Astrocyte of the hippocampus (primary cell): ENCODE data around the gene APBA2.
A peak's percentile ranks its signal among the peaks of the same experiment; 100 is the strongest.

ENCODE experiments used
- DNase-seq: peaks from one replicate; pipeline ENCODE4 v3.0.0; 2011; ENCODE audit warnings: low read depth, low spot score

The APBA2 gene

DNA sequence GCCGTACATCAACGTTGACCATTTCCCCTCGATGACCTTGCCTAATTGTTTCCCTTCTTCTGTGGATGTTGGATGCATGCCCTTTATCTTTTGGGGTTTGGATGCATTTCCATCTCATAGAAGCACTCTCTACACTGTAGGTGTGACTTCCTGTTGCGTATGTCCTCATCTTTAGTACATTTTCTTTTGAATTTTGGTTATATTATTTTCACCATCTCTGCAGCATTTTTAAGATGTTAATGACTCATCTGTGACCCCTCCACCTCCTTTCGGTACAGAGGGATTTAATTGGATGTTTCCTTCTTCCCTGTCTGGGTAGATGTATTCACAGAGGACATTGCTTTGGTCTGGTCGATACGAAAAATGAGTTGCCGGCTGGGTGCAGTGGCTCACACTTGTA, 172.1 kb downstream of the APBA2 start:
- DNase-seq, result no peak

DNA sequence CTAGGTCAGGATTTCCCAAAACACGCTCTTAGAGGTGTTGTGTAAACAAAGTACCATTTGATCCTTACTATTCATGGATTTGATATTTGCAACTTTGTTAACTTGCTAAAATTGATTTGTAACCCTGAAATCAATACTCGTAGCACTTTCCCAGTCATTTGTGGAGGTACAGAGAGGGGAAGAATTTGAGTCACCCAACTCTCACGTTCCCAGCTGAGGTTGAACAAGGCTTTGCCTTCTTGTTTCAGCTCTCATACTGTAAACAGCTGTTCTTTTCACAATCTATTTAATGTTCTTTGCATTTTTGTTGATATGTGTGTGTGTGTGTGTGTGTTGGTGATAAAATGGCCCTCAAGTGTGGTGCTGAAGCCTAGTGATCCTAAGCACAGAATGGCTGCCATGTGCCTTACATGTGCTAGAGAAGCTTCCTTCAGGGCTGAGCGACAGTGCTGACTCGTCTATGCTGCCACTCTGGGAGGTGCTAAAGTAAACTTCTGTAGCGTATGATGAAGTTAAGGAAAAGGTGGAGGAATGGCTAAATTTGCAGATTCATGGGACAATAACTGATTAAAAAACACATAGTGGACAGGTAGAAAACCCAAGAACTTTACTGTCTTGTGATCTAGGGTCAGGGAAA, 173.2 kb downstream of the APBA2 start:
- DNase-seq, result no peak

DNA sequence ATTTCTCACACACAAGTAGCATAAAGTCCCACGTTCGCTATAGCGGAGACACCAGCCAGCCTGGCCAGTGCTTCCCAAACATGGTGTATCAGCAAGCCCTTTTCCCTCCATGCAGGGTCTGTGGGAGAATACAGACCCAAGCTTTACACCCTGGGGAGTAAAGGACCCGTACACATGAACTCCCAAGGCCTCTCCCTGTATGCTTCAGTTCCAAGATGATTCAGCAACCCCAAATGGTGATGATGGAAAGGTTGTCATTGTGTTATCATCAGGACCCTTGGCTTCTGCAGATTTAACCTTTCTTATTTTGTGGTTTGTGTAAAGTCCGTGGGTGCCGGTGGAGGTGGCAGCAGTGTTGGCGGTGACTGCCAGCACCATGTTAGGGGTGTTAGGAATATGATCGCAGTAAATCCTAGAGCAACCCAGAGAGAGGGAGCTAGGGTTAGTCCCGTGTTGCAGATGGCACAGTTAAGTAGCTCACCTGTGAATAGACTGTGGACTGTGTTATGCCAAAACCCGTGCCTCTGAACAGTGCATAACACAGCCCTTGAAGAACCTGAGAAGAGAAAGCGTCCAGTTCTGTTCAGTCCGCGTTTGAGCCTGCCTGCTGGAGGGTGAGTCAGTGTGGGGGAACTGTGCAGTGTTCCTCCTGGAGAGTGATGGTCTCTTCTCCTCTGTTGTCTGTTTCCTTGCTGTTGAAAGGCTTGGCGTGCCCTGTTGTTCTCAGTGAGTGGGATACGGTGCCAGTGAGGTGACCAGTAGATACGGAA, 174.3 kb downstream of the APBA2 start:
- no peak for DNase-seq

DNA sequence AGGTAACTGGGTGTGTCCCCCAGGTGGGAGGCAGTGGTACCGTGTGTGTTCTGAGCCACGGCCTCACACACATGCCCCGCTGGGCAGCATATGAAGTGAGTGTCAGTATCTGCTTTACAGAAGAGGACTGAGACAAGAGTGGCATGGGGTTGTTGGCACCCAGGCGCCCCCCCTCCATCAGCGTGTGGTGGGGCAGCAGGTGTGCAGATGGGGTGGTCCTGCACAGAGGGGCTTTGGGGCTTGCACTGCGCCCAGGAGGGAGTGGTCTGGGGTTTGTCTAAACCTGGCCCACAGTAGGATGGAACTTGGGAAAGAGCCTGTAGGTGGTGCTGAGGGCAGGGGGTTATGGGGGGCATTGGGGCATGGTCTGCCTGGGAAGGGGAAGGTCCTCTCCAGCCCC, 176.0 kb downstream of the APBA2 start:
- no peak for DNase-seq

DNA sequence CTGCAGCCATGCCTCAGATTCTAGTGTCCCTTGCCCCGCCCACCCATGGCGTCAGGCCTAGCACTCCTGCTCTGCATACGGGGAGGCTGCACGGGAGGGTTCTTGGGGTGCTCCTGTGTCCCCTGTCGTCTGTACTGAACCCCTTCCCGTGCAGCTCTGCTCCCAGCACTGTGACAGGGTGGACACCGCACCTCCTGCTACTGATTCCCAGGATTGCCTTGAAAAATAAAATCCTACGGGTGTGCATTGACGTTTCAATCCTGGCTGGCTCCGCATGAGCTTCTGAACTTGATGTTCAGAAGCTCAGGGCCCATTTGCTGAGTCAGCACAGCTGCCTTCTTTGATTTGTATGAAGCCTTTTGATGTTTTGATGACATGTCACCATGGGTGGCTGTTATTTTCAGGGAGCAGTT, 176.4 kb downstream of the APBA2 start:
- DNase-seq, result no peak

DNA sequence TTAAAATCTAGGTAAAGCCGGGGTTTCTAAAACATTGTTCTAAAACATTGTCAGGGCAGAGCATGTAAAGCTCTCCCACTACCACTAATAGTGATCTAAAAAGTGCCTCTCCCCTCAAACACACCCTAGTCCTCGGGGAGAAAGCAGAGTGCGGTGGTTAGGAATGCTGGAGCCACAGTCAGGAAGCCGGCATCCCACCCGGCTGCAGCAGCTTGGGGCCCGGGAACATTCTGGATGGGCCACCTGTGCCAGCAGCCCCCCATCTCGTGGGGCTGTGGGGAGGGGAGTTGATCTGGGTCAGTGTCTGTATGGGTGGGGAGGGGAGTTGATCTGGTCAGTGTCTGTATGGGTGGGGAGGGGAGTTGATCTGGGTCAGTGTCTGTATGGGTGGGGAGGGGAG, 176.9 kb downstream of the APBA2 start:
- DNase-seq, result no peak

DNA sequence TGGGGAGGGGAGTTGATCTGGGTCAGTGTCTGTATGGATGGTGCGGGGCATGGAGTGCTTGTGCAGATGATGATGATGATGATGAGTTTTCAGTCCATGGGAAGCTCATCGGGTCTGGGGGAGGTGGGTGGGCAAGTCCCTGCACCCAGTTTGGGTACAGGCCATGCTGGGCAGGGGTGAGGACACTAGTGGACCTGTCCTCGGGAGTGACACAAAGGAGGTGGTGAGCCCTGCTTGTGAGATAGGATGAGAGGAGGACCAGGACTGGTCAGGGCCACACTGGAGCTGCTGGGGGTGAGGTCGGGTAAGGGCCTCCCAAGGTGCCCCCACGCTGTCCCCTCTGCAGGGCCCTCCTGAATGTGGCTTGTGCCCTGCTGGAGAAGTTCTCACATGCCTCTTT, 177.9 kb downstream of the APBA2 start:
- no peak for DNase-seq

DNA sequence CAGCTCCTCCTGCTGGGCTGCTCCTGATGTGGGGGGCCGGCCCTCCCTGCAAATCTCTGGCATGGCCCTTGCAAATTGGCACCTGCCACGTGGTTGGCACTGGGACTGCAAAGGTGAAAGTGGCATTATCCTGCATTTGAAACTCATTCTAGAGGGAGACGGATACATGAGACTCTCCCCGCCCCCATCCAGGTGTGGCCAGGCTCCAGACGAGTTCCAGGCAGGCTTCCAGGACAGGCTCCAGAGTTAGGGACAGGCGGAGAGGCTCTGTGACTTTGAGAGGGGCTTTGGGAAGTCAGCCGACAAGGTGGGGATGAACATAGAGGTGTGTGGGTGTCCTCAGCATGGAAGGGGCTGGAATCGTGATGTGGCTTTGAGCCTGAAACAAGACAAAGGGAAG, 178.5 kb downstream of the APBA2 start:
- no peak for DNase-seq

DNA sequence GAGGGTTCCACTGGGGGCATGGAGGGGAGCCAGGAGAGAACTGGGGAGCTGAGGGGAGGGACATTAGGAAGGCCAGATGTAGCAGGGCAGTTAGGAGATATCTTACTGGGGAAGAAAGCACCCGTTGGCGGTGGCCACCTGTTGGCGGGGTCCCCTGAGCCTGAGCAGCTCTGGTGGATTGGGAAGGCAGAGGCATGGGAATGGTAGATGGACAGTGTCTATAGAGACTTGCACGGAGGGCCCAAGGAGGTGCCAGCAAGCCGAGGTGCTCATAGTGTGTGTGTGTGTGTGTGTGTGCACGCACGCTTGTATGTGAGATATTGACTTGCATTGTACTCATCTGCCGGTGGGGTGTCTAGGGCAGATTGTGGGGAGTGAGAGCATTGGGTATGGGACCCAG, 179.0 kb downstream of the APBA2 start:
- no peak for DNase-seq

DNA sequence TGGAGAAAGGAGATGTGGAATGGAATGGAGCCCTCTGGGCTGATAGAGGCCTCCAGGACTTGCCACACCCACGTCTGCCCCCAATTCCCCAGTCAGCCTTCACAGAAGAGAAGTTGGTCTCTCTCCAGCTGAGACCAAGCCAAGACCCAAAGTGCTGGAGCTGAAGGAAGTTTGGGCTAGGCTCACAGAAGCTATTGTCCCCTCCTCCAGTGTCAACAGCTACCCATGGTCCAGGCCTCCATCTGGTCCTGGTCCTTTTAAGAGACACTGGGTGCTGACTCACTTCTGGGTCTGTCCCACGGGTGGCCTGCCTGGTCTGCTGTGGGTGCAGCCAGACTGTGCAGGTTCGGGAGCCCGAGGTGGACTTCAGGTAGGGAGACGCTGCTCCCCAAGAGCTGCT, 179.8 kb downstream of the APBA2 start:
- DNase-seq, result no peak

DNA sequence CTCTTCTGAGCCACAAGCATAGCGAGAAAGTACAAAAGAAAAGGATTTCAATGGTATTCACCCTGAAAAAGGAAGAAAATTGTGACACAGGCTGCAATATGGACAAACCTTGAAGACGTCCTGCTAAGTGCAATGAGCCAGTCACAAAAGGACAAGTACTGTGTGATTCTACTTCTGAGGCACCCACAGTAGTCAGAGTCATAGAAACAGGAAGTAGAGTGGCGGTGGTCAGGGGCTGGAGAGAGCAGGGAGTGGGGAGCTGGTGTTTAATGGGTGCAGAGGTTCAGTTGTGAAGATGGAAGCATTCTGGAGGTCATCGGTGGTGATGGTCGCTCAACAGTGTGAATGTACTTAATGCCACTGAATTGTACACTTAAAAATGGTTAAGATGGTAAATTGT, 180.5 kb downstream of the APBA2 start:
- DNase-seq, result no peak

DNA sequence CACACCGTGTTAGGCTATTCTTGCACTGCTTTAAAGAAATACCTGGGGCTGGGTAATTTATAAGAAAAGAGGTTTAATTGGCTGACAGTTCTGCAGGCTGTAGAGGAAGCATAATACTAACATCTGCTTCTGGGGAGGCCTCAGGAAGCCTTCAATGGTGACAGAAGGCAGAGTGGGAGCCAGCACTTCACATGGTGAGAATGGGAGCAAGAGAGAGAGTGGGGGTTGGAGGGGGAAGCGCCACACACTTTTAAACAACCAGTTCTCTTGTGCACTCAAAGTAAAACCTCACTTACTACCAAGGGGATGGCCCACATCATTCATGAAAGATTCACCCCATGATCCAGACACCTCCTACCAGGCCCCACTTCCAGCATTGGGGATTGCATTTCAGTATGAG, 181.1 kb downstream of the APBA2 start:
- DNase-seq, result no peak

DNA sequence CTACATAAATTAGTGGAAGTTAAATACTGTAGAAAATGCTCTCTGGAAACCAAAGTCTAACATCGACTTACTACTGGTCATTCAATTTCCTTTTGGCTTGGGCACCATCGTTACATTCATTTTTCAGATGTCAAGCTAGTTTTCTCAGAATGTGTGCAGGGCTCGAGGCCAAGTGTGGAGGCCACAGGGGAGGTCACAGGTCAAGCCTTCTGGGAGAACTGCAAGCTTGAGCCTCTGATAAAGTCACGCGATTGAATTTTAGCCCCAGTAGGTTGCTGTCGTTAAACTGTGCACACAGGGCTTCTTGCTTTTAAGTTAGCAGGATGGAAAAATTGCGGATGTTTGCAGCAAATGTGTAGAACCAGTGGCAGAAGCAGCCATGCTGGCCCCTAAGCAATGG, 182.2 kb downstream of the APBA2 start:
- no peak for DNase-seq

DNA sequence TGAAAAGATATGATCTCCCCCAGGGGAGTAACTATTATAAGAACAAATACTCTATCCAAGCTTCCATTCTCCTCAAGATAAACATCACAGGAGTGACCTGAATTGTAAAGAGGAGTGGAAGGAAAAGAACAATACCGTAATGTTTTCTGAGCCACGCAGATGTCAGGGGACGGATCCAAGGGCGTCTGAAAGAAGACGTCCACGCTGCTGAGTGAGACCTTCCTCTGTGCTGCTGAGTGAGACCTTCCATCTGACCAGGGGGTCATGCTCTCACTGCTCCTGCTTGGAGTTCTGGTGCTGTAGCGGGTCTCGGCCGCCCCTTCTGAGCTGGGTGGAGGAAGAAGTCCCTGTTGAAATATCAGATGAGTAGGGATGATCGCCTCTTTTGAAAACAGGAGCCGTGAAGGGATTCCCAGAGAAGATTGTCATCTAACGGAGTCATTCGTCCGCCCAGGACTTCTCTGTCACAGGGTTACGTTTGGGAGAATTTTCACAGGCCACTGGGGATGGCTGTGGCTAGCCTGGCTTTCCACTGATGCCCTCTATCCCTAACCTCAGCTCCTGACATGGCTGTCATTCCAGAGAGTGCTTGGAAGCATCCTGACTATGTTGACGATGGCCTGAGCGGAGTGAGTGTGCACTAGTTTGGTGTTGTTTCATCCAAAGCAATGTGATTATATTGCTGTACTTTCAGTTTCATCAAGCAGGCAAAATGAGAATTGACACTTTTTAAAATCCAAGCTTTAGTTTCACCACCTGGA, 184.9 kb downstream of the APBA2 start:
- DNase-seq, result peak; percentile 46

DNA sequence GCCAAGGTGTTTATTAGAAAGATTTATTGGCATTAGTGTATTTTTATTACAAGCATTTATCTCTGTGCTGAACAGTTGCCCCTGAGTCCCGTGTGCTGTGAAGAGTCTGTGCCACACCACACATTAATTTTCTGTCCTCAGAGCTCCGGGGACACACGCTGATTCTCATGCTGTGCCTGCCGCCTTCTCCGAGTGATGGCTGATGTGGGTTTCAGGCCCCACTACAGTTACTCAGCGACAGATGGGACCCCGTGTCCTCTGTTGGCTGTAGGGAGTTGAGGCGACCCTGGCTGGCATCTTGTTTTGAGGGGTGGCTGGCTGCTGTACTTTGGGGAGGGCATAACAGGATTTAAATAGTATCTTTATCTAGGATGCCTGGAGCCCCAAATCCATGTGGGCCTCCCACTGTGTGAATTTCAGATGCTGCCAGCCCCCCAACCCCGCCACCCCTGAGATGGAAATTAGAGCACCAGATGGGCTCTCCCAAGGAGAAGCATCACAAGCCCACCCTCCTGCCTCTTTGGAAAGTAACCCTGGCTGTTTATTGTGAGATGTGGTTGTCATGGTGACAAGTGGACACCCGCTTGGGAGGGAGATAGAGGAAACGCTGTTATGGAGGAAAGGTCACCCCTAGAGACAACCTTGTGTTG, 185.6 kb downstream of the APBA2 start:
- no peak for DNase-seq

DNA sequence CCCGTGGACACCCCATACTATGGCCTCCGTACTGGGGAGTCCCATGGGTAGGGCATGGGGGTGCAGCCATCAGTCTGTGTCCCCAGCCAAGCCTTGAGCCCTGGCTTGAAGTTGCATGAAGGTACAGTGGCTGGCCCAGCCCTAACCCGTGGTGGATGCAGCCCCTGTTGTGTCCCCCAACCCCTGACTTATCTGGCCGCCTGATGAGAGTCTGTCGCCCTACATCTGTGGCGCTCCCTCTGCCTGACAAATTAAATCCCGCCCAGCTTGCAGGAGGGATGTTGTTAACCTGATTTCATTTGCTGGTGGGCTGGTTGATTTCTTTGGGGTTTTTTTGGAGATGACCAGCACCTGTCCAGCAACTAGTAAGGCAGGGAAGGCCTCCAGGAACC, 186.1 kb downstream of the APBA2 start:
- DNase-seq, result no peak

DNA sequence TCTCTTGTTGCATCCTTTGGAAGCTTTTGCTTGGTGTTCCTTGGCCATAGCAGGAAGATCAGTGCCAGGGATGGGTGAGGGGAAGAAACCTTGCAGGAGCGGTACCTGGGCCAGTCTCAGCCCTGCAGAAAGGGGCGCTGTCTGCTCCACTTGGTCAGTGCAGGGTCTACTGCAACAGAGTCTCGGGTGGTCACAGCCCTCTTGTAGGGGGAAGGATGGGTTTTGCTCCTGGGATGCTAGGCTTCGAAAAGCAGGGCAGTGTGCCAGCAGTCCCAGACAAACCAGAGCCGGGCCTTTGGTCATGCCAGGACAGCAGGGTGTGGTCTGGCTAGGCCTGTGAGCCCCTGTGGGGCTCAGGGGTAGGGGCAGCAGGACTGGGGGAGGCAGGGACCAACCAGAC, 186.7 kb downstream of the APBA2 start:
- DNase-seq, result no peak

DNA sequence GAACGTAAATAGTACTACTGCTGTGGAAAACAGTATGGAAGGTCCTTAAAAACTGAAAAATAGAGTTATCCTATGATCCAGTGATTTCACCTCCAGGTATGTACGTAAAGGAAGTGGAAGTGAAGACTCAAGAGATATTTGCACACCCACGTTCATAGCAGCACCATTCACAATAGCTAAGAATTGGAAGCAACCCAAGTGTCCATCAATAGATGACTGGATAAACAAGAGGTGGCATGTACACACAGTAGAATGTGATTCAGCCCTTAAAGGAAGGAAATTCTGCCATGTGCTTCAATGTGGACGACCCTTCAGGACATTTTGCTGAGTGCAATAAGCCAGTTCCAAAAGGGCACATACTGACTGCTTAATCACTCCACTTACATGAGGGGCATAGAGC, 188.3 kb downstream of the APBA2 start:
- no peak for DNase-seq

DNA sequence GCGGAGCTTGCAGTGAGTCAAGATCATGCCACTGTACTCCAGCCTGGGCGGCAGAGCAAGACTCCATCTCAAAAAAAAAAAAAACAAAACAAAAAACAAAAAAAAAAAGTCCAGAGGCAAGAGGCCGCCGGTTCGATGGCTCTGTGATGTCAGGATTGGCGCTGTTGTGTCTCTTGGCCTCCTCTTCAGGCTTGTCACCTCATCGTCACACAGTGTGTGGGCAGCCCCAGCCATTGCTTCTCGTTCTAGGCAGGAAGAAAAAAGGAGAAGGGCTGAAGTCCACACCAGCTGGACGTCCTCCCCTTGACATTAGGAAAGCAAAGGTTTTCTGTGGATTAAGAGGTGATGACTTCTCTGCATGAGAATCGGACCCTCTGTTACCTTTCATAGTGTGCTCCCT, 192.8 kb downstream of the APBA2 start:
- no peak for DNase-seq

DNA sequence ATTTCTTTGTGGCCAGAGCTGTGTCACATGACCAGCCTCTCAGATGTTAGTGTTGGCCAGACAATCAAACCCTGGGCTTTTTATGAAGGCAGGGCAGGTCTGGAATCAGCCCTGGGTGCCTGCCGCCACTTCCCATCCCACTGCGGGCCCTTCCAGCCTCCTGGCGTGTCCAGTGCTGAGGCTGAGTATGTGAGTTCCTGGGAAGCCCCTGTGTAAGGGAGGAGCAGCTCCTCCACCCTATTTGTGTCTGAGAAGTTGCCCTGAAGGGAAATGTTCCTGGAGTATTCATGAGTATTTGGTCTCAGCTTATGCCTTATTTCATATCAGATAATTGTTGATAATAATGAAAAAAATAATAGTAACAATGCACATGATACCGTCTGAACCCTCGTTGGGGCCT, 193.7 kb downstream of the APBA2 start:
- DNase-seq, result no peak

DNA sequence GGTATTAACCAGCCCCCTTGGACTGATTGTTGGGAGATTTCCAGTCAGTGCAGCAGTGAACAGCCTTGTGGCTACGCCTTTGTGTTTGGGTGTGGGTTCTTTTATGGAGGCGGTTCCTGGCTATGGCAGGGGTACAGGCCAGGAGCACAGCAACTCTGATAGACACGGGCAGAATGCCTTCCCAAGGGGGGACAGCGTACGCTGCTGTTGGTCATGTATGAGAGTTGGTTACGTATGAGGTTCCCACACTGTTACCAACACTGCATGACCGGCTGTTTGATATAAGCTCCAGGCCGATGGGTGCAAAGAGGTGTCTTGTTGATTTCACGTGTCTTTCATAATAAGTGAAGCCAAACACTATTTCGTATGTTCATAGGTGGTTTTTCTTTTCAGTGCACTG, 196.0 kb downstream of the APBA2 start:
- DNase-seq, result no peak

DNA sequence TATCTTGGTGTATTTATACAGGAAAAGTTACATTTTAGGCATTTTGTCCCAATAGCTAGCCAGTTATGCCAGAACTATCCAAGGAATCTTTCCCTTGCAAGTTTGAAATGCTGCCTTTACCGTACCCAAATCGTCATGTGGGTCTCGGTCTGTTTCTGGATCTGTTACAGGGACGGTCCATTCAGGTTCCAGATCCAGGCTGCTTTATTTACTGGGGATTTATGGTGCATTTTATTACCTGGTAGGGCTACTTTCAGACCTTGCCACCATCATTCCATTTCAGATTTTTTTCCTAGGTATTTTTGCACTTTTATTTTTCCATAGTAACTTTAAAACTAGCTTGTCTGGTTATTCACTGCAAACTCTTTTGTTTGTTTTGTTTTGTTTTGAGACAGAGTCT, 197.4 kb downstream of the APBA2 start:
- no peak for DNase-seq
